GM21447 (cell line): ENCODE results near the gene NOSIP.

Experiments
- ATAC-seq: cut with Tn5 transposase; IDR thresholded peaks from one replicate; pipeline ENCODE4 v1.9.1; 2021; ENCODE audit not compliant: unreplicated experiment

NOSIP gene

DNA sequence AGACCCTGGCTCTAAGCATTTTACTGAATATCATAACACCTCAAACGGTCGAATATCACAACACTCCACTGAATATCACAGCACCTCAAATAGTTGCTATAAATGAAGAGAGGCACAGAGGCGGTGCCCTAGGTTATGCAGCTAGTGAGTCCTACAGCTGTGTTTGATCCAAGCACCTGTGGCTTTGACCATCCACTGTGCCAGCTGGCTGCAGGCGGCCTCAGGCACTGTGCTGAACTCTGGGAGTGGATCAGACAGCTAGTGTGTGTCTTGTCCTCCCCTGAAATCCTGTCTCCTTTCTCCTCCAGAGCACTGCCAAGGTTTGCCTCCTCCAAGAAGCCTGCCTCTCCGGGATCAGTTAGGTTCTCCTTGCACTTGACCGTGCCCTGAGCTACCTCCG, 7.3 kb downstream of the NOSIP start:
- no peak for ATAC-seq

DNA sequence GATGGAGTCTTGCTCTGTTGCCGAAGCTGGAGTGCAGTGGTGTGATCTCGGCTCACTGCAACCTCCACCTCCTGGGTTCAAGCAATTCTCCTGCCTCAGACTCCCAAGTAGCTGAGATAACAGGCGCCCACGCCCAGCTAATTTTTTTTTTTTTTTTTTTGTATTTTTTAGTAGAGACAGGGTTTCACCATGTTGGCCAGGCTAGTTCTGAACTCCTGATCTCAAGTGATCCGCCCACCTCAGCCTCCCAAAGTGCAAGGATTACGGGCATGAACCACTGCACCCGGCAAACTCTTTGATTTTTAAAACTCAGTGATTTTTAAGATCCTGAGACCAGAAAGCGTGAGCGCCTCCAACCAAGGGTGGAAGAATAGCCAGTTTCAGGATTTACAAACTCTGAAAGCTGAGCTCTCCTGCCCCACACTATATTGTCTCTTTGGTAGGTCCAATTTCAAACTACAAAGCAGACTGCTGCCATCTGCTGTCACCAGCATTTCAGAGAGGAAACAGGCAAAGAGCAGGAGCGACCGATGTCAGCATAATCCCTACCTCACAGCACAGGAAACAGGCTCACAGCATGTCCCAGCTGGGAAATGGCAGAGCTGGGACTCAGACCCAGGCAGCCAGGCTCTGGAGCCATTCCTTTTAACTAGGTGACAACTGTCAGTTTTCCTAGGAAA, 9.2 kb downstream of the NOSIP start:
- no peak for ATAC-seq

DNA sequence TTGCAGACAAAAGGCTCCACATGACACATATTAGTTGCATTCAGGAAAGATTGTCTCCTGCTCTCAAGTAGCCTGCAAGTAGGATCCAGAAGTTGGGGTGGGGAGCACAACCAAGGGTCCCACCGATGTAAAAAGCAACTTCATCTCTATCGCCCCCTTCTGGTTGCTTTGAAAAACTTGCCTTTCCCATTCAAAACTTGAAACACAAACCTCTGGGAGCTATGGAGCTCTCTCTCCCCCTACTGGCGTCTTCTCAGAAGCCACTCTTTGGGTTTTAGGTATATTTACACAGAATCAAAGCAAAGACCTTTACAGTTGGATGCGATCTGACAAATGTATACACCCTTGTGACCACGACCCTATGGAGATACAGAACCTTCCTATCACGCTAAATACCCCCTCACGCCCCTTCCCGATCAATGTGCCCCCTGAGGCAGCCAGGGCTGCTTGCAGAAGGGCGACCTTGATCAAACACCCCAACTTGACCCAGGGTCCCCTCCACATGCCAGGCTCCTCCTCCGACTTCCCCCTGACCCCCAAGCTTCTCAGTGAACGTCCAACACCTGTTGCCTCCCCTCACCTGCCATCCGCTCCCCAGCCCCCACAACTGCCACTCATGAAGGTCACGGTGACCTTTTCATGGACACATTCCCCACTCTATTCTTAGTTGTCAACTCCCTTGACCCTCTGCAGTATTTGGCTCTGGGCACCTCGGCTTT, 10.1 kb downstream of the NOSIP start:
- no peak for ATAC-seq

DNA sequence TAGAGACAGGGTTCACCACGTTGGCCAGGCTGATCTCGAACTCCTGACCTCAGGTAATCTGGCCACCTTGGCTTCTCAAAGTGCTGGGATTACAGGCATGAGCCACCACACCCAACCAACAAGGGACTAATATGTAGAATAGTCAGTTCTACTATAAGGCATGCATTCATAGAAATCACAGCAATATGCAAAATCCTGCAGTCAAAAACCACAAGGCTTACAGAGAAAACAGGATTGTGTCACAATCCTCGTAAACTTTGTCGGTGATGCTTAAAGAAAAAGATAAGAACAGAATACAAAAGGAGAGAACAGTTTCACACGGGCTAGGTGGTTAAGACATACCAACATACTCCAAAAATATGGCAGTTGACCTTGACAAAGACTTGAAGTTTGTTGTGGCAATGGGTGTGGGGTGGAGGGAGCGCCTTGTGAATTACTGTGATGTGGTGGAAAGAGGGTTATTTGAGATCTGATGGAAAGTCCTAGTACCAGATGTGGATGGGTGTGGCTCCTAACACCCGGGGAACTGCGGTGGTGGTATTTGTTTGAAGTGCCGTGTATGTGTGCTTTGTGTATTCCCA, 12.4 kb downstream of the NOSIP start:
- no peak for ATAC-seq

DNA sequence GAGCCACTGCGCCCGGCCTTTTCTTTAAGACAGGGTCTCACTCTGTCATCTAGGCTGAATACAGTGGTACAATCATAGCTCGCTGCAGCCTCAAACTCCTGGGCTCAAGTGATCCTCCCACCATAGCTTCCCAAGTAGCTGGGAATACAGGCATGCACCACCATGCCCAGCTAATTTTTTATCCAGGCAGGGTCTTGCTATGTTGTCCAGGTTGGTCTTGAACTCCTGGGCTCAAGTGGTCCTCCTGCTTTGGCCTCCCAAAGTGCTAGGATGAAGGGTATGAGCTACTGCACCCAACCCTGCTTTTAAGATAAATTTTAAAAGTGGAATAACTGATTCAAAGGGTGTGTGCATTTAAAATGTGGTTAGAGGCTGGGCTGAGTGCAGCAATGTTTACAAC, 14.1 kb downstream of the NOSIP start:
- ATAC-seq = no peak

DNA sequence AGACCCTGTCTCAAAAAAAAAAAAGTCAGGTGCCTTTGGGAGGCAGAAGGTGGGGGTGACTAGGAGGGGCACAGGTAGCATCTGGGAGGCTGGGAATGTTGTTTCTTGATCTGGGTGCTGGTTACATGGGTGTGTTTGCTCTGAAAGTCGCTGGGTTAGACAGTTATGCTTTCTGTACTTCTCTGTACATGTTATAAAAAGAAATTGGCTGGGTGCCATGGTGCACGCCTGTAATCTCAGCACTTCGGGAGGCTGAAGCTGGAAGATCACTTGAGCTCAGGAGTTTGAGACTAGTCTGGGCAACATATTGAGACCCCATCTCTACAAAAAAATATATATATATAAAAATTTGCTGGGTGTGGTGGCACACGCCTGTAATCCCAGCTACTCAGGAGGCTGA, 15.1 kb downstream of the NOSIP start:
- ATAC-seq = no peak

DNA sequence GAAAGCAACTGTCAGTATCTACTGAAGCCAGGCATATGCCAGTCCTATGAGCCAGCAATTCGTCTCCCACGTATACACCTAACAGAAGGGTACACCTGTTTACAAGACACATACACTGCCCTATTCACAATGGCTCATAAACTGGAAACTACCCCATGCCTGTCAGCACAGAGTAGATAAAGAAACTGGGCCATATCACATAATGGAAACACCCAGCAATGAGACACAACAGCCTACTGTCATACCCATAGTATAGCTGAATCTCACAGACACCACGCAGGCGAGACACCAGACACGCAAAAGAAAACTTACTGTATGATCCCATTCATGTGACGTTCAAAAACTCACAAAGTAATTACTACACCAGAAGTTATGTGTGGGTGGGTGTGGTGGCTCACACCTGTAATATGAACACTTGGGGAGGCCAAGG, 15.7 kb downstream of the NOSIP start:
- no peak for ATAC-seq

DNA sequence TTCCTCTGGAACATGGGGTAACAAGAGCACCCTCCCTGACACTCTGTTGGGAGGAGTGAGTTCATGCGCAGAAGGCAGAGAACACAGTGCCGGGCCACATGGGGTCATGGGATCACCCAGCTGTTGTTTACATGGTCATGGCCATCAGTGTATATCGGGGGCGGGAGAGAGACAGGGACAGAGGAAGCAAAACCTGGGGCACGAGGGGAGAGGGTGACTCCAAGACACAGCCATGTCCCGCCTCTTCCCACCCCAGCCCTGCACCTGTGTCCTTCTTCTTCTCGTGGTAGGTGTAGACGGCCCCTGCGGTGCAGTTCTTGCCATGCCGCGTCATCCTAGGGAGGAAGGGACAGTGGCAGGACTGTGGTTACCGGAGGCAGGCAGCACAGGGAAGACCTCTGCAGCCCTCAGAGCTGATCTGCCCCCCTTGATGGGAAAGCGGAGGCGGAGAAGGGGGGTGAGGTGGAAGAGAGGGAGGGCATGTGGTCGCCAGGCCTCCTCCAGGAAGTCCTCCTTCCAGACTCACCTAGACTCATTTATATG, 19.9 kb downstream of the NOSIP start:
- ATAC-seq = no peak

DNA sequence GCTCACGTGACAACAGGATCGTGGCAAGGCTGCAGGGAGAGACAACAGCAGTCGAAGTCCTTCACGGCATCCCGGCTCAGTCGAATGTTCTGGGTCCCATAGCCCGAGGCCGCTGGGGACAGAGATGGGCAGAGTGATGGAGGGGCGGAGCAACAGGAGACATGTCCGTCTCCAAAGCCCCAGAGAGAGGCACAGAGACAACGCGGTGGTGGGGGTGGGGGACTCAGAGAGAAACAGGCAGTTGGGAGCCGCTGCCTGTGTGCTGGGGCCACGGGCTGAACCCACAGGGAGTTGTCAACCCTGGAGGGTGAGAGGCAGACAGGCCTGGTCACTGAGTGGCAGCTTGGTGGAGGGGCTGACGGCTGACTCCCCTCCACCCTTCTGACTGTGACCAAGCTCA, 20.4 kb downstream of the NOSIP start:
- ATAC-seq = no peak

DNA sequence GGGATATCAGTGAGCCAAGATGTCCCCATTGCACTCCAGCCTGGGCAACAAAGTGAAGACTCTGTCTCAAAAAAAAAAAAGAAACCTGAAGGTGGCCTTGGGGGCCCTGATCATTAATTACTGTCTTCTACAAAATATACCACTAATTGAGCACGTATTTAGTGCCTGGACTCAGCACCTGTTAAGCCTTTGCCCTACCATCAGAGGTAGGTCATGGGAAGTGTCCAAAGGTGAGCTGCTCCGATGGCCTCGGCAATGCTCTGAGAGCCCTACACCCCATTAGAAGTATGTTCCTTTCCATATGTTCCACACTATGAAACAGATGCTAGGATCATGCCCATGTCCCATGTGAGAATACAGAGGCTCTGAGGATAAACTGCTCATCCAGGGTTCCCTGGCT, 20.9 kb downstream of the NOSIP start:
- no peak for ATAC-seq

DNA sequence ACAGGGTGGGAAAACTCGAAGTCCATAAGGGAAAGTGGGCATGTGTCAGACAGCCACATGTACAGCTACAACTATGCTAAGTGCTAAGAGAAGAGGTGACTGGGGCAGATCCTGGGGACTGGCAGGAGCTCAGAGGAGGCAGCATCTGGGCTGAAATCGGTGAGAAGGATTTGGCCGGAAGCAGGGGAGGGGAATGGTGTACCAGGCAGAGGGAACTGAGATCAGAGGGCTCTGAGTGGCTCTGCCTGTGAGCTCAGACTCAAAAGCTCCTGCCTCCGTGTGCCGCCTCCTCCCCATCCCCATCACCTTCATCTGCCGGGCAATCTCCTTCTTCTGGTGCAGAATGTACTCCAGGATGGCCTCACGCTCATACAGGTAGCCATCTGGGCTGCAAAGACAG, 21.8 kb downstream of the NOSIP start:
- ATAC-seq = no peak

DNA sequence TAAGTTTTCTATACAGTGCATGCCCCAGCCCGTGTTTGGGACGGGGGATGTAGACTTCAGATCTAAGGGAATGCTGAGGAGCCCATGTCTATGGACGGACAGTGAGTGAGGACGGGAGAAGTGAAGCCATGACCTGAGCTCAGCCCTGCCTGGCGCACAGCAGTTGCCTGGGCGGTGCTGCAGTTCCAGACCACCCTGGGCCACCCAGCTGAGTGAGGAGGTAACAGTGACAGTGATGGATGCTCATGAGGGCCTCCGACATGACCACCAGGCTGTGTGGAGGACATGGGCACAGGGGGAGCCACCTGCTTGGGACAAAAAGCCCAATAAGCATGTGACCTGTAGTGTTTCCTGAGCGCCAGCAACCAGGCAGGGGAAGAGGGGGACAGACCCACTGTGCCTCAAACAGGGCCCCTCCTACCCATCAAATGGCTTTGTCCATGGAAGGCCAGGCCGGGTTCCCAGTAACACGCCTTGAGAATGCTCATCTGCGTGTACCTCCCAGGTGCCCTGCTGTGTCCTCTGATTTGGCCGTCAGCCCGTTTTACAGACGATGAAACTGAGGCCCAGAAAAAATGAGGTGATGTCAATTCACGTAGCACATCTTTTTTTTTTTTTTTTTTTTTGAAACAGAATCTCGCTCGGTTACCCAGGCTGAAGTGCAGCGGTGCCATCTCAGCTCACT, 22.6 kb downstream of the NOSIP start:
- no peak for ATAC-seq

DNA sequence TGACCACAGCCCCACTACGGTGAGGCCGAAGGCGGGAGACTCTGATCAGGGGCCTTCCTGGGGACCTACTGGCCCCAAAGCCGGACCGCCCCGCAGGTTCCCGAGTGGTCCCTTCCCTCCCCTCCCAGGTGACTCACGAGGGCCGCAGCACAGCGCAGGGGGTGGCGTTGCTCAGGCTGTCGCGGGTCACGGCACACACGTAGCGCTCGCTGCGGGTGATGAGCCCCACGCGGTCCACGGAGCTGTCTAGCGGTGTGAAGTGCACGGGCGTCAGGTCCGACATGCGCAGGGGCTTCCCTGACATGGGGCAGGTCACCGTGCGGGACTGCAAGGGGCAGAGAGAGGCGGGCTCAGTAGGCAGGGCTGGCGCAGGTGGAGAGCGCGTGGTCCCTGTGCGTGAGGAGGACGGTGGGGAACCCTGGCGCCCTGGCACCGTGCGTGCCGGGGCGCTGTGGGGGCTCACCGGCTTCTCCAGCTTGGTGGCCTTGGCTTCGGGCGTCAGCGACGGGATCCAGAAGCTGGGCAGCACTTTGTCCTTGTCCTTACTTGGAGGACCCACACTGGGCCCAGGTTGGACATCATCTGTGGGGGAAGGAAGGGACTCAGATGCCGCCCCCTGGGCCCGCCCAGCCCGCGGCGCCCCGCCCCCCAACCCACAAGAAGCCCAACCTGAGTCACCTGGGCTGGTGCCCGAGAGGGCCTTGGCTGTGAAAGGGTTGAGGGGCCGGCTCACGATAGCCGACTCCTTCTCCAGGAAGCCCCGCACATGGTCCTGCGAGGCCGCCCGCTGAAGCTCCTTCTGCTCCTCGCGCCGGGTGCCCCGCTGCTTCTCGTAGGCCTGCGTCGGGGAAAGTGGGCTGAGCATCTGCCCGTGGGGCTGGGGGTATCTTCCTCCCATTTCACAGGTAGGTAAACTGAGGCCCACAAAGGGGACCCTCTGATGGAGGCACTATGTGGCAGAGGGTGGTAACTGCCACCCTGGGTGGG, 23.7 kb downstream of the NOSIP start:
- no peak for ATAC-seq

DNA sequence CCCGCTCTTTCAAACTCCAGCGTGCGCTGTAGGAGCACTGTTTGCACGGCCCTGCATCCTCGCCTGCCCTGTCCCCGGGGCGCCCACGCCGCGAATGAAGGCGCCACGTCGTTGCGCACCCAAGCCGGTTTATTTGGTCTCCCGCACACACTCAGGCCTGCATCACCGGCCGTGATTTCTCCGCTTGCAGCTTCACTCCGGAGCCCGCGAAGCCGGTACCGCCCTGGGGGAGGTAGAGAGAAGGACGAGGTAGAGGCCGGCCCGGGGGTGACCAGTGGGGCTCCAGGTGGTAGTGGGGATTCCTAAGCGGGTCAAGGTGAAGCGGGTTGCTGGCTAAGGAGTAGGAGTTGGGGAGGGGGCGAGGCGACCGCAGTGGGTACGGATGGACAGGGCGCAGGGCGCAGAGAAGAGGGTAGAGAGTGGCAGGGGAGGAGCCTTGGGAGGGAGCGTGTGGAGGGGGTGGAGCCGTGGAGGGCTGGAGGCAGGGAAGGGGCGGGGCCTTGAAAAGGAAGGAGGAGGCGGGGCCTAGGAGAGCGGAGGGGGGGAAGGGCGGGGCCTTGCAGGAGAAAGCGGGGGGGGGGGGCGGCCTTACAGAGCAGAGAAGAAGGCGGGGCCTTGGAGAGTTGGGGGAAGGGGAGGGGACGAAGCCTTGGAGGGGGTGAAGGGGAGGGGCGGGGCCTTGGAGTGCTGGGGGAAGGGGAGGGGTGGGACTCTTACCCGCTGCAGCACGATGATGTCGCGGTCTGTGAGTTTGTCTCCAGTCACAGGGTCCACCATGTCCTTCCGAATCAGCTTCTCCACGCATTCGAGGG, 24.6 kb downstream of the NOSIP start:
- ATAC-seq = no peak

DNA sequence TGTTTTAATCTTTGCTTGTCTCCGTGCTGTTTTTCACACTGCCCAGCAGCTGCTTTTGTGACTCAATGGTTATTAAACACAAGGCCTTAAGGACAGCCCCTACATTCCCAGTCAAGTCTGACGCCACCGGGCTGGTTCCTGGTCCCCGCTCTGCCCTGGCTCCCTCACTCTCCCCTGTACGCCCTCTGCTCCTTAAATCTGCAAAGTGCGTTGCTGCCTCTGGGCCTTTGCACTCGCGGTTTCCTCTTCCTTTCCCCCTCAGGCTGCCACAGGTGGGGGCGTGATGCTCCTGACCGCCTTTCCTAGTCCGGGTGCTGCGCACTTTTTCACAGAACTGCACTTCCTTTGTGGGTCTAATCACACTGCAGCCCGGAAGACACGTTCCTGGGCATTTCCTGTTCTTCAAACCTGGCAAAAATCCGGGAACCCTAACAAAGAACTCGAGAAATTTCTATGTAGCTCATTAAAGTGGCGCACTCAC, 25.6 kb downstream of the NOSIP start:
- no peak for ATAC-seq

DNA sequence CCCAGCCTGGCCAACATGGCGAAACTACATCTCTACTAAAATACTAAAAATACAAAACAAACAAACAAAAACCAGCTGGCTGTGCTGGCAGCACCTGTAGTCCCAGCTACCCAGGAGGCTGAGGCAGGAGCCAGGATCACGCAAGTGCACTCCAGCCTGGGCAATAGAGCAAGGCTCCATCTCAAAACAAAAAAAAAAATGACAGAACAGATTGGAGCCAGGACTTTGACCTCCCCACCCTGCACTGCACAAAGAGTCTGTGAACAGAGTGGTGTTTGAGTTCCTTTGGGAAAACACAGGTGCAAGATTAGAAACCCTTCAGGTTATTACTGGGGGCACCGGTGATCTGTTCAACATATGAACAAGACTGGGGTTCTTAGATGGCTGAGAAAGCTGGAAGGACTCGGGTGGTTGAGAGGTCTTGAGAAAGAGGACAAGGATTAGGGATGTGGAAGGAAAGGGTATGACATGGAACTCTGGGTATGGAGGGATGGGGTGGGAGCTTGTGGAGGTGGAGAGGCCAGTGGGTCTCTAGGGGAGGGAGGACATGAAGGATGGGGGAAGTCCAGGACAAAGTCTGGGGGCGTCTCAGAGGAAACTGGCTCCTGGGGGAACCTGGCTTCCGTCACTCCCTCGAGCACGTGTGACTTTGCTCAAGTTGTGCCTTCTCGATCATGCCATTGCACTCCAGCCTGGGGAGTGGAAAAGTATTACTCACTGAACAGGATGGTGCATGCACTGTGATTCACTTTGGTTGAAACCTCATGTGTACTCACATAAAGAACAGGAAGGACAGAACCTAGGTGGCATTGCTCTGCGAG, 26.7 kb downstream of the NOSIP start:
- ATAC-seq = no peak

DNA sequence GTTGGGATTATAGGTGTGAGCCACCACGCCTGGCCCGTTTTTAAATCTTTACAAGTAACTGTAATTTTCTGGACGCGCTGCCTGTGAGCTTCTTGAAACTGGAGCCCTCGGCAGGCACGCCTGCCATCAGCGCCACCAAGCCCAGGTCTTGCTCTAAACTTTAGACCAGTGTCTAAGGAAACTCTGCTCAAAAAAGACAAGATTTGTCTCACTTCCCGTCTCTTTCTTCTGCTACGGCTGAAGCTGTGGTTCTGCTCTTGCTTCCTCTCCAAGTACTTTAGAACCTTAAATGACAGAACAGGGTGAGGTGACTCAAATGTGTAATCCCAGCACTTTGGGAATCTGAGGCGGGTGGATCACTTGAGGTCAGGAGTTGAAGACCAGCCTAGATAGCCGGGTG, 27.6 kb downstream of the NOSIP start:
- no peak for ATAC-seq

DNA sequence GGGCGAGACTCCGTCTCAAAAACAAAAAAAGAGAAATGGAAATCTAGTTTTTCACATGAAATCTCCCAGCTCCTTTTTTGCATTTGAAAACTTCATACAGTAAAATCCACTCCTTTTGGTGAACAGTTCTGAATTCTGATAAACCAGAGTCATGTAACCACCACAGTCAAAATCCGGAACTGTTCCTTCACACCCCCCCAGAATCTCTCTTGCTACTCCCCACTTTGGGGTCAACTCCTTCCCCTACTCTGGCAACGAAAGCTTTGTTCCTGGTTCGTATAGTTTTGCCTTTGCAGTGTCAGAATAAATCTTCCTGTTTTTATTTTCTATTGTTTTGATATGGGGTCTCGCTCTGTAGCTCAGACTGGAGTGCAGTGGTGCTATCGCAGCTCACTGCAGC, 28.8 kb downstream of the NOSIP start:
- no peak for ATAC-seq

DNA sequence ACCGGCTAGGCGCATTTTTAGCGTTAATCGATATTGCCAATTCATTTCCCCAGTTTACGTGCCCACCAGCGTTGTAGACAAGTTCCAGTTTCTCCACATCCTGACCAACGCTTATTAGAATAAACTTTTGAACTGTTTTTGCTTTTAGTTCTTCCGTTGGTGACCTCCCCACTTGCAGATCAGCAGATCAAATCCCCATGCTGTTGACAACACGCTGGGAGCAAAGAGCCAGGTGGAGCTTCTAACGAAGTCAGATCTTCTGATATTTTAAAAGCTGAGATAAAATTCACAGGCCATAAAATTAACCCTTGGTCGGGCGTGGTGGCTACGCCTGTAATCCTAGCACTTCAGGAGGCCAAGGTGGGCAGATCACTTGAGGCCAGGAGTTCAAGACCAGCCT, 31.3 kb downstream of the NOSIP start:
- no peak for ATAC-seq
